T follicular helper cell (primary cell): ENCODE data around the gene MXRA7.

Experiments used
- DNase-seq: peaks from one replicate; pipeline ENCODE4 v3.0.0-alpha.2; 2020; ENCODE audit warnings: low read depth

Gene MXRA7

GRCh38 chr17:76696763-76697701 is 13.7 kb downstream of the MXRA7 start:
- no peak for DNase-seq

DNA sequence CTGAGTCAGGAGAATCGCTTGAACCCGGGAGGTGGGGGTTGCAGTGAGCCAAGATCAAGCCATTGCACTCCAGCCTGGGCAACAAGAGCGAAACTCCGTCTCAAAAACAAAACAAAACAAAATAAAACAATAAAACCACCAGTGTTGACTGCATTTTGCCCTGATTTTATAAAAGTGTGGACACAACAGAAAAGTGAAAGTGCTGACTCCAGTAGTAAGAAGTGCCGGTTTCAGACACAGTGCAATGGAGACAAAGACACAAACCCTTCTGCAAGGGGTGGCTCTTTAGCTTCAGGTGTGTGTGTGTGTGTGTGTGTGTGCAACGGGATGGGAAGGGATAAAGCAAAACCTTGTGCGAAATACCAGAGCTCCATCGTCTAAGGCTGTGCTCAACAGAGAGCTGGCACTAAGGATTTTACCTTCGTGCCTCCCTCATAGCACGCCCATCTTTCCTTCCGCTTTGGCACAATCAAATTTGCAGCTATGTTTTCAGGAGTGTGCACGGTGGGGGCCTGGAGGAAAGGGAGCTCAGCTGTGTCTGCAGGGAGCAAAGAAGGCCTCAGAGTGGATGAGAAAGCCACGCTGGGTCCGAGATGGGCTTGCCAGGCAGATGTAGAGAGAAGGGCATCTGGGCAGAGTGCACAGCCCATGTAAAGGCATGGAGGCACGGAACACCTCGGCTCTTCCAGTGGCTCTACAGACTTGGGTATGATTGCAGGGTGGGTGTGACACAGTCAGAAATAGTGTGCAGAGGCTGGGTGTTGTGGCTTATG is 15.5 kb downstream of the MXRA7 start:
- no peak for DNase-seq

- DNase-seq, result no peak
These were observed 19.2 kb downstream of the MXRA7 start for GRCh38 chr17:76691379-76692191.

- DNase-seq, result no peak
These were observed 20.0 kb downstream of the MXRA7 start for GRCh38 chr17:76690596-76691280.

- no peak for DNase-seq
These were observed 20.9 kb downstream of the MXRA7 start for GRCh38 chr17:76689859-76690258.

DNA sequence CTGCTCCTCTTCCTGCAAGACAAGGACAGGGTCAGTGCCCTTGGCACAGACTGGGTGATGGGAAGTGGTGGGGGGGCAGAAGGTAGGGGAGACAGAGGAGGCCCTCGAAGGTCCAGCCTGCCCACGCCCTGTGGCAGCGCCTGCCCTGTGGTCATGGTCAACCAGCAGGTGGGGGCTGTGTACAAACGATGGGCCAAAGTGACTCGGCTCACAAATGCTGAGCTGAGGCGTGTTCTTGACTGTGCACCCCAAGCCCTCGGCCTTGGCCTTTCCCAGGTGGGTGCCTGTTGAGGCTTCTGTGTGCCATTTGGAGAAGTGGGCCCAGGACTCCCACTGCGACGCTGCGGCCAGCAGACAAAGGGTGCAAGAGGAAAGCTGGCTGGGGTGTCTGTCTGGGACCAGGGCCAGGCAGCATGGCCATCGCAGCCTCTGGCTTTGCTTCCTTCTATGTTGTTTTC is 22.6 kb downstream of the MXRA7 start:
- DNase-seq, result no peak

- DNase-seq, result no peak
These were observed 23.2 kb downstream of the MXRA7 start for GRCh38 chr17:76687298-76688164.

GRCh38 chr17:76686538-76687297 is 24.0 kb downstream of the MXRA7 start:
- no peak for DNase-seq

DNA sequence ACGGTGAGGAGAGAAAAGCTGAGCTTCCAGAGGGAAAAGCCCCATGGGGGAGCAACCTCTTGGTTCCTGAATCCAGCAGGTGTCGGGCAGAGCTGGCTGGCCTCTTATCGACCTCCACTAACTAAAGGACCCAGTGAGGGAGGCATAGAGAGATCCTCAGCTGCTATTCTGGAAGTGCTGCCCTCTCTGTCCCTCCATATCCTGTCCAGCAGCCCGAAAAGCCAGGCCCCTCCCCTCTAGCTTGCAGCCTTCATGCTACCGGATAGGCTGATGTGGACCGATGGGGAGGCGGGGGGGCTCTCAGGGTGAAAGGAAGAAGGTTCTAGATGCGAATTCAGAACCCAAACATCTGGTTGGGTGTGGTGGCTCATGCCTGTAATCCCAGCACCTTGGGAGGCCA is 24.9 kb downstream of the MXRA7 start:
- no peak for DNase-seq

DNA sequence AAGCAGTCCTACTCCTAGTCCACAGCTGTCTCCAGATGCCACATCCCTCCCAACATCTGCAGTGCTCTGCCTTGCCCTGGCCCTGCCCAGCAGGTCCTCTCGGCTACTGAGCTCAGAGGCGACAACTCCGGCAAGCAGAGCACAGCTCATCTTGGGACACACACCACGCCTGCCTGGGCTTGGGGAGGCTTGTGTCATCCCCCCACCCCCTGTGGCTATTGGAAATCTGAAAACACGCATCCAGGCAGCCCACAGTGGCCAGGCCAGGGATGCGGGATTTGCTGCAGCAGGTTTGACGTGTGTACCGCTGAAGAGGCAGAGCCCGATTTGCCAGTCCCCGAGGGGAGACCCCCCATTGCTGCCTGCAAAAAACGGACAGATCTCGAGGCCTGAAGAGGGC is 25.4 kb downstream of the MXRA7 start:
- DNase-seq, result no peak

DNA sequence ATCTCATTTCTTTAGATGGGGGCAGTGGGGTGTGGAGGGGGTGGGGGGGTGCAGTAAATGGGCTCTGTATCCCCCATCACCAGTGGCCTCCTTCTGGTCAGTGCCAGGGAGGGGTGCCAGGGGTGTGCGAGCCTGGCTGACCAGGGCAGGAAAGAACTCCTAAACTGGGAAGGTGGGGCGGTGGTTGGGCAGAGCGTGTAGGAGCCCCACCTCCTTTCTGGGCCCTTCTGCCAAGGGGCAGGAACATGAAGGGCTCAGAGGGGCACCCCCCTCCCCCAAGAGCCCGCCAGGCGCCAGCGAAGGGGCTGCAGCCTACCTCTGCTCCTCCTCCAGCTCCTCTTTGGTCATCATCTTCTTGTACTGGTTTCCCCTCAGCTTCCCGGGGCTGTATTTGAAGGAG is 26.0 kb downstream of the MXRA7 start:
- no peak for DNase-seq

- no peak for DNase-seq
These were observed 26.6 kb downstream of the MXRA7 start for GRCh38 chr17:76683921-76684745.

DNA sequence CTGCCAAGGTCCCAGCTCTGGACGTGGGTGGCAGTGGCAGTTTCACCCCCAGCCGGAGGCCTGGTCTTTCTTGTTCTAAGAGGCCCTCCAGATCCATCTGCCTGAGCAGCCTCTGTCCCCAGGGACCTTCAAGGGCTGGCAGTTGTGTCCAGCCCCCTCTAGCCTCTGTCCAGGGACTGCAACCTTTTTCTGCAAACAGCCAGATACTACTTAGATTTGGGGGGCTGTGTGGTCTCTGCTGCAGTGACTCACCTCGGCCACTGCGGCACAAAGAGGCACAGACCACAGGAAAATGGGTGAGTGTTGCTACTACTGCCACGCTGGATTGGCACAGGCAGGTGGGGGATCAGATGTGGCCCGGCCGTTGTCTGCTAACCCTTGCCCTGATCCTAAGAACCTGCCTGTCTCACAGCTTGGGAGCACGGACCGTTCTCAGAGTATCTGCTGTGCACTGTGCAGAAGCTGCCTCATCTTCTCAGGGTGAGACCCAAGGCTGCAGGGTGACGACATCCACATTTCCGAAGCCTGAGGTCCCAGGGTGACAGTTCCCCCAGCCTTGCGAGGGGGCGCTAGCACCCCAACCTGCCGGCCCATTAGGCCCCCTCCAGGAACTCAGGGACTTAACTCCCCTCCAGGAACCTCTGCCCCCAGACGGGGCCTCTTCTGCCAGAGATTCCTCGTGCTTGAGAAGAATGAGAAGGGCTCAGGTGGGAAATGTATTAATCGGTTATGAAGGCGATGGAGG is 27.6 kb downstream of the MXRA7 start:
- DNase-seq, result no peak

GRCh38 chr17:76682296-76682695 is 28.5 kb downstream of the MXRA7 start:
- no peak for DNase-seq

- peak; percentile 60 for DNase-seq
These were observed 29.3 kb downstream of the MXRA7 start for GRCh38 chr17:76681222-76682137.

GRCh38 chr17:76679239-76679638 is 31.5 kb downstream of the MXRA7 start:
- no peak for DNase-seq

- DNase-seq, result no peak
These were observed 32.4 kb downstream of the MXRA7 start for GRCh38 chr17:76678330-76678729.
